Esophagus squamous epithelium (tissue), 5 donors: Measurements from ENCODE around the gene MDGA2. TPM values are rescaled to one million over a fixed set of nuclear protein-coding genes. Genes with fewer than 3 reads are reported as not detected.

Experiments
- DNase-seq: peaks from one replicate; lab custom pipeline; 2025; lab: John Stamatoyannopoulos, UW
- H3K27ac ChIP-seq, 4 donors: fragments of 200-600 bp; sonication (generic); one replicate each; pipeline ENCODE4 v1.5.1; 2016 to 2019; ENCODE audit warnings: mild to moderate bottlenecking in 1 of 4
- H3K27me3 ChIP-seq, 4 donors: fragments of 200-600 bp; sonication (generic); 1 replicate in 3 of 4; 2 replicates in 1 of 4; pipeline versions ENCODE4 v1.5.1 to v1.6.0; 2017 to 2021; ENCODE audit warnings: antibody characterized with exemption in 1 of 4
- H3K36me3 ChIP-seq, 3 donors: fragments of 200-600 bp; sonication (generic); one replicate each; pipeline ENCODE4 v1.5.1; 2016 to 2019
- H3K4me1 ChIP-seq, 3 donors: fragments of 200-600 bp; sonication (generic); one replicate each; pipeline ENCODE4 v1.5.1; 2017 to 2019
- H3K4me3 ChIP-seq, 4 donors: fragments of 200-600 bp; sonication (generic); 1 replicate in 3 of 4; 2 replicates in 1 of 4; pipeline ENCODE4 v1.5.1; 2016 to 2019; ENCODE audit warnings: mild to moderate bottlenecking in 2 of 4, moderate library complexity in 1 of 4
- H3K9me3 ChIP-seq, 3 donors: fragments of 200-600 bp; sonication (generic); one replicate each; pipeline ENCODE4 v1.5.1; 2016 to 2019
- CTCF ChIP-seq, 6 experiments: fragments of 450-650 bp in 4 of 6; fragments of 200-600 bp in 2 of 6; sonication (generic) in 2 of 6; IDR thresholded peaks; one replicate each; pipeline ENCODE4 v1.5.1; 2016 to 2019; ENCODE audit warnings: antibody characterized with exemption in 6 of 6, mild to moderate bottlenecking in 4 of 6, moderate library complexity in 4 of 6
- POLR2A ChIP-seq, 4 donors: fragments of 450-650 bp; IDR thresholded peaks; one replicate each; pipeline ENCODE4 v1.6.1; 2017; ENCODE audit warnings: antibody characterized with exemption in 4 of 4, mild to moderate bottlenecking in 4 of 4, moderate library complexity in 3 of 4
- WGBS, 2 donors: methylation state at CpG; one replicate each; pipeline ENCODE4 v1.1.5; 2018; 5-methylcytosine and 5-hydroxymethylcytosine counted together
- intact Hi-C: fragments of 100-400 bp; cut with DNase I; formaldehyde crosslinking; loops from one replicate; pipeline ENCODE4 v1.15.0; 2022
- total RNA-seq, 4 donors: library from RNA; depleted of rRNA; stranded (reverse); fragments of >200 nt; gene quantifications; one replicate each; pipeline ENCODE4 v1.1.0, GENCODE V29; 2016
- donor health status: DM: yes; HTN: yes; CAD: no.

Gene MDGA2
- total RNA-seq, 4 donors from 2014 or later: not detected

DNA sequence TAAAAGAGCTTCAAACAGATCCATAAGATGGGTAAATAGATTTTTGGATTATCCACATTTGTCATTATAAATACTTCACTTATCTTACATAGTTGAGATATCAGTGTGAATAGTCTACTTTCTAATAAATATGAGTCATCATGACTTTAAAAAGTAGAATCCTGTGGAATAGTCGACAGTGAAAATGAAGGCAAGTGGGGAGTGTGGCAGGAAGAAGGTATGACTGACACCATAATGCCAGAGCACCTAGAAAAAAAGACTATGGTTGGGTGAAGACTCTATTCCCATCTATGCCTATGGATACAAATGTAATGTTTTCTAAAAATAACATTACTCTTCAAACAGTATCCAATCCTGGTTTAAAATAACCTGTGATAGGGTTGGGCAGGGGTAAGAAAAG, 117.5 kb downstream of the MDGA2 start:
- Histone ChIP-seq H3K27me3 (no peaks in the 10 kb centered on the region), H3K27ac (no peak overlapping the region), H3K36me3 (no peaks in the 10 kb centered on the region), H3K4me1 (no peaks in the 10 kb centered on the region), H3K4me3 (no peak overlapping the region), H3K9me3 (no peaks in the 10 kb centered on the region)
- WGBS, 2 donors: 21 to 29% methylated on average over 1 of the region's 1 CpG
- DNase-seq: no peak
- no peak for TF ChIP-seq CTCF (IDR thresholded peaks at IDR 0.05)
- TF ChIP-seq POLR2A (IDR thresholded peaks at IDR 0.05): no peak
- intact Hi-C loops: no loop called here

- no peak overlapping the region for H3K4me3 ChIP-seq
- intact Hi-C loops: no loop called here
- H3K36me3 ChIP-seq: no peaks in the 10 kb centered on the region
- H3K27me3 ChIP-seq: no peaks in the 10 kb centered on the region
- no peaks in the 10 kb centered on the region for H3K9me3 ChIP-seq
- no peaks in the 10 kb centered on the region for H3K4me1 ChIP-seq
- no peak overlapping the region for H3K27ac ChIP-seq
- no peak for DNase-seq
- no peak for TF ChIP-seq CTCF (IDR thresholded peaks at IDR 0.05)
- TF ChIP-seq POLR2A (IDR thresholded peaks at IDR 0.05): no peak
Measured at GRCh38 chr14:47555333-47555732, 120.1 kb downstream of the MDGA2 start.

- 32 to 54% methylated on average over 2 of the region's 2 CpGs for WGBS, 2 donors
- no peak for TF ChIP-seq CTCF (IDR thresholded peaks at IDR 0.05)
- TF ChIP-seq POLR2A (IDR thresholded peaks at IDR 0.05): no peak
- Histone ChIP-seq H3K4me3 (no peak overlapping the region), H3K4me1 (no peaks in the 10 kb centered on the region), H3K36me3 (no peaks in the 10 kb centered on the region), H3K27me3 (no peaks in the 10 kb centered on the region), H3K9me3 (no peaks in the 10 kb centered on the region), H3K27ac (no peak overlapping the region)
- DNase-seq: no peak
- intact Hi-C loops: no loop called here
Measured at GRCh38 chr14:47549886-47550285, 125.5 kb downstream of the MDGA2 start.

DNA sequence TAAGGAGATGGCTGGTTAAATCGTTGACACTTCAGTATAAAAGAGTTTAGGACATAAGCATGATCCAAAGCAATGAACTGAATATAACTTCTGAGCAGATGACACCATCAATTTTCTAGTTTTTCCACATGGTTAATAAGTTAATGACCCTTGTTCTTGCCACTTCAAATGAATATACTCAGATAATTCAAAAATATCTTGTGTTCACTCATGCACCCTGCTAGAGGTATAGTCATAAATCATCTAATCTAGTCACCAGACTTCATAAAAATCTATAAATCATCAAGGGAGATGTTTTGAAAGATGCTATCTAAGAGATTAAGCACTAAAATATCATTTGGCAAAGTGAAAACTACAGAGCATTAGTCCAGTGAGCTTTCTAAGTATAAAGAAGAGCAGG, 131.9 kb downstream of the MDGA2 start:
- intact Hi-C loops: no loop called here

DNA sequence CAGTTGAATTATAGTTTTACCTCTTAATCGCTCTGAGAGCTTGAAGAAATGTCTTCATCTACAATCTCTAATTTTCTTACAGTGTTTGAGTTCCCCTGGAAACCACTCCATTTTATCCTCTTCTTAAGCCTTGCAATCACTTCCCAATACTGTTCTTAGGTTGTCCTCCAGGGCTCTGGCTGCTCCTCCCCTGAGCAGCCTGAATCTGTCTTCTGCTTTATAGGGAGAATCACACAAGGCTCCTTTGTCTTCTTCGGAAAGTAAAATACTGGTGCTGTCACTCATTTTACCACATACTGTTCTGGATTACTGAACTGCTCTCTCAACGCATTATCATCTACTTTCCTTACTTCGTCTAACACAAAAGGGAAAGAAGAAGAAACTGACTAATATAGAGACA, 133.7 kb downstream of the MDGA2 start:
- H3K36me3 ChIP-seq: no peaks in the 10 kb centered on the region
- no peaks in the 10 kb centered on the region for H3K4me1 ChIP-seq
- no peak overlapping the region for H3K4me3 ChIP-seq
- H3K27ac ChIP-seq: no peak overlapping the region
- intact Hi-C loops: no loop called here
- no peaks in the 10 kb centered on the region for H3K9me3 ChIP-seq
- DNase-seq: no peak
- no peaks in the 10 kb centered on the region for H3K27me3 ChIP-seq
- TF ChIP-seq CTCF (IDR thresholded peaks at IDR 0.05) (no peak), POLR2A (IDR thresholded peaks at IDR 0.05) (no peak)
- 58 to 71% methylated on average over 4 of the region's 4 CpGs for WGBS, 2 donors

More for the DNA sequence above, 131.9 kb downstream of the MDGA2 start:
- no peak overlapping the region for H3K27ac ChIP-seq
- no peaks in the 10 kb centered on the region for H3K27me3 ChIP-seq
- no peaks in the 10 kb centered on the region for H3K36me3 ChIP-seq
- no peaks in the 10 kb centered on the region for H3K9me3 ChIP-seq
- no peak for TF ChIP-seq POLR2A (IDR thresholded peaks at IDR 0.05)
- TF ChIP-seq CTCF (IDR thresholded peaks at IDR 0.05): no peak
- H3K4me1 ChIP-seq: no peaks in the 10 kb centered on the region
- no peak for DNase-seq
- 47 to 50% methylated on average over 1 of the region's 1 CpG for WGBS, 2 donors
- H3K4me3 ChIP-seq: no peak overlapping the region
